HL-60 (cell line): ENCODE results near the gene SMG7.

Experiments
- CTCF ChIP-seq: IDR thresholded peaks from one replicate; pipeline ENCODE4 v1.5.1; 2011; ENCODE audit warnings: low read length, control low read depth, inconsistent platforms; ENCODE audit not compliant: insufficient read depth
- POLR2AphosphoS5 ChIP-seq: IDR thresholded peaks from 2 replicates; pipeline ENCODE4 v1.6.1; 2012; ENCODE audit warnings: low read depth

DNA sequence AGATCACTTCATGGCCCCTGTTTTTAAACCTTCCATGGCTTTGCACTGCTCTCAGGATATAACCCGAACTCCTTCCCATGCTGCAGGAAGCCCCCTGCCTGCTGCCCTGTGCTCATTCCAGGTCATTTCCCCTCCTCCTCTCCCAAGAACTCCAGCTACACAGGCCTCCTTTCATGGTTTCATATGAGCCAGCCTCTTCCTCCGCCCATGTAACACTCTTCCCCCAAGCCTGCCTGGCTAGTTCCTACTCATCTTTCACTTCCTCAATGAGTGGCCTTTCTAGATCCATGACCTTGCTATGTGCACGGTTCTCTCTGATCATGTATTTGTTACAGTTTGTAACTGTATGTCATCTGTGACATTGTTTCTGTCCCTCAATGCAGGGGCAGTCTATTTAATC is 121.1 kb downstream of the SMG7 start:
- TF ChIP-seq CTCF: no peak
- no peak for TF ChIP-seq POLR2AphosphoS5
